Measurements from ENCODE around the gene LYPD6.

DNA sequence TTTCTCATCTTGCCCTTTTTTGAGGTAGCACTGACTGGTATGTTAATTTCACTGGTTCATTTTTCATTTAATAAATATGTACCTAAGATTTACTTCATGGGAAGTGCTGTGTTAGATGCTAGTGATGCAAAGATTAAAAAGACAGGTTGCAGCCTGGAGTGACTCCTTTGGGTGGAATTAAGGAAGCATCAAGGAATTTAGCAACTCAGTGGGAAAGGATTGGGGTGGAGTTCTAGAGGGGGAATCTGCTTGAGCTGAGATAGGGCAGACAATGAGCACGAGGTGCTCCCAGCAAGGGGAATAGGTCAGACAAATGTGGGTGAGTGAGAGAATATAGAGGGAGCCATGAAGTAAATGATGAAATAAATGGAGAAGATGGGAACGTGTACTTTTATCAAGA is 57.0 kb downstream of the LYPD6 start:
- TF ChIP-seq, protein P1, sequence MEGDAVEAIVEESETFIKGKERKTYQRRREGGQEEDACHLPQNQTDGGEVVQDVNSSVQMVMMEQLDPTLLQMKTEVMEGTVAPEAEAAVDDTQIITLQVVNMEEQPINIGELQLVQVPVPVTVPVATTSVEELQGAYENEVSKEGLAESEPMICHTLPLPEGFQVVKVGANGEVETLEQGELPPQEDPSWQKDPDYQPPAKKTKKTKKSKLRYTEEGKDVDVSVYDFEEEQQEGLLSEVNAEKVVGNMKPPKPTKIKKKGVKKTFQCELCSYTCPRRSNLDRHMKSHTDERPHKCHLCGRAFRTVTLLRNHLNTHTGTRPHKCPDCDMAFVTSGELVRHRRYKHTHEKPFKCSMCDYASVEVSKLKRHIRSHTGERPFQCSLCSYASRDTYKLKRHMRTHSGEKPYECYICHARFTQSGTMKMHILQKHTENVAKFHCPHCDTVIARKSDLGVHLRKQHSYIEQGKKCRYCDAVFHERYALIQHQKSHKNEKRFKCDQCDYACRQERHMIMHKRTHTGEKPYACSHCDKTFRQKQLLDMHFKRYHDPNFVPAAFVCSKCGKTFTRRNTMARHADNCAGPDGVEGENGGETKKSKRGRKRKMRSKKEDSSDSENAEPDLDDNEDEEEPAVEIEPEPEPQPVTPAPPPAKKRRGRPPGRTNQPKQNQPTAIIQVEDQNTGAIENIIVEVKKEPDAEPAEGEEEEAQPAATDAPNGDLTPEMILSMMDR (IDR thresholded peaks at IDR 0.05; ENCODE audit: extremely low read depth in 1 of 2, insufficient read depth in 1 of 2, low read depth in 1 of 2, low read length in 2 of 2): no peak
- no peak for TF ChIP-seq MYC (IDR thresholded peaks at IDR 0.05; ENCODE audit: low read depth, low read length)
- no peak for TF ChIP-seq GATA2 (IDR thresholded peaks at IDR 0.05; ENCODE audit: insufficient read depth, insufficient read length, low read depth, low read length)
- no peak for TF ChIP-seq POLR2AphosphoS5 (IDR thresholded peaks at IDR 0.05; ENCODE audit: insufficient read depth, low read depth, low read length)
- TF ChIP-seq POLR2A (IDR thresholded peaks at IDR 0.05; ENCODE audit: low read depth, low read length): no peak

Data from endothelial cell of umbilical vein (primary cell).